ENCODE data around the gene MAGEA4. TPM values are rescaled to one million over a fixed set of nuclear protein-coding genes. Genes with fewer than 3 reads are reported as not detected.

MAGEA4 gene
- polyA plus RNA-seq, 3 donors from 2014 or later = not detected

DNA sequence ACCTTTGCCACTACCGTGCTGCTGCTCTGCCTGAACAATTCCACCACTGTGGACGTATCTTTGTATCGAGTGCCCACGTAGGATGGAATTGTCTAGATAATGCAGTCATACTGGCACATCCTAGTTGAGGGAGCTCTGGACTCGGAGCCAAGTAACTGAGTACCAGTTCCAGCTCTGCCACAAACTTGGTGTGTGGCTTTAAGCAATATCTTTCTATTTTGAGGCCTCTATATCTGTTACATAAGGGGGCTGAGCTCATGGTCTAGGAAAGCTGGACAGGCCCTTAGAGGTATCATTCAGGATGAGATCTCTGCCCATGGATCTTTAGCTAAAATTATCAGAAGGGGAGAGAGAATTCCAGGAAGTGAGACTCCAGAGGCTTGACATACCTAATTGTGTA is 49.3 kb downstream of the MAGEA4 start:
- no peak overlapping the region for H3K27ac Mint-ChIP-seq
- no peak overlapping the region for H3K4me3 Mint-ChIP-seq
- no peaks in the 10 kb centered on the region for H3K36me3 Mint-ChIP-seq
- no peaks in the 10 kb centered on the region for H3K9me3 Mint-ChIP-seq
- peaks cover 0 to 1% (median 0%) of the 10 kb centered on the region in 3 donors for H3K27me3 Mint-ChIP-seq (ENCODE audit: low read depth in 3 of 3)
- no peak for DNase-seq
- no peaks in the 10 kb centered on the region for H3K4me1 Mint-ChIP-seq

- H3K4me1 Mint-ChIP-seq = no peaks in the 10 kb centered on the region
- no peak overlapping the region for H3K4me3 Mint-ChIP-seq
- no peaks in the 10 kb centered on the region for H3K36me3 Mint-ChIP-seq
- no peaks in the 10 kb centered on the region for H3K9me3 Mint-ChIP-seq
- H3K27me3 Mint-ChIP-seq (ENCODE audit: low read depth in 3 of 3) = peaks cover 0 to 2% (median 0%) of the 10 kb centered on the region in 3 donors
- no peak for DNase-seq
- no peak overlapping the region for H3K27ac Mint-ChIP-seq
Observed at GRCh38 chrX:151966236-151966635, 53.5 kb downstream of the MAGEA4 start.

- Mint-ChIP-seq H3K9me3 (no peaks in the 10 kb centered on the region), H3K27me3 (ENCODE audit: low read depth in 3 of 3) (peaks cover 0 to 13% (median 7%) of the 10 kb centered on the region in 3 donors), H3K4me1 (no peaks in the 10 kb centered on the region), H3K27ac (no peak overlapping the region), H3K36me3 (no peaks in the 10 kb centered on the region), H3K4me3 (no peak overlapping the region)
- no peak for DNase-seq
Observed at GRCh38 chrX:151970027-151970426, 57.3 kb downstream of the MAGEA4 start.

DNA sequence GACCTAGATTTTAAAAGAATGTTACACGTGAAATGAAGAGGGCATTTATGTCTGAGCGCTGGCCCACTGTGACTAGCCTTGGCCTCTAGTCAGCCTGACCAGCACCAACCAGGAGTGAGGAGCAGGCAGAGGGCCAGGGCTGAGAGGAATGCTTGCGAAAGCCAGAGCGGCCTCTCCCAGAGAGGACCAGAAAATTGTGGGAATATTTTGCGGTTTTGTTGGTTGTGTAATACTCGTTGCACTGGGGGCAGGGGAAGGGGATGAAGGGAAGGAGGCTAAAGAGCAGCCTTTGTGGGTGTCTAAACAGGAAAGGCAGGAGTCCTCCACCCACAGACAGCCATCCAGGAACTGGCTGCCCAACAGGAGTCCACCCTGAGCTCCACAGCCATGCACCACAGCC is 58.0 kb downstream of the MAGEA4 start:
- Mint-ChIP-seq H3K27ac (no peak overlapping the region), H3K4me1 (no peaks in the 10 kb centered on the region), H3K9me3 (no peaks in the 10 kb centered on the region), H3K4me3 (no peak overlapping the region), H3K27me3 (ENCODE audit: low read depth in 3 of 3) (peaks cover 0 to 13% (median 9%) of the 10 kb centered on the region in 3 donors), H3K36me3 (no peaks in the 10 kb centered on the region)
- DNase-seq = no peak

- Mint-ChIP-seq H3K4me3 (no peak overlapping the region), H3K9me3 (peaks cover 0 to 2% (median 0%) of the 10 kb centered on the region in 6 donors), H3K36me3 (no peaks in the 10 kb centered on the region), H3K4me1 (no peaks in the 10 kb centered on the region), H3K27ac (no peak overlapping the region), H3K27me3 (ENCODE audit: low read depth in 3 of 3) (peaks cover 1 to 13% (median 9%) of the 10 kb centered on the region in 3 donors)
- no peak for DNase-seq
Observed at GRCh38 chrX:151973060-151973661, 60.5 kb downstream of the MAGEA4 start.

- no peak overlapping the region for H3K4me3 Mint-ChIP-seq
- DNase-seq = no peak
- peaks cover 1 to 13% (median 9%) of the 10 kb centered on the region in 3 donors for H3K27me3 Mint-ChIP-seq (ENCODE audit: low read depth in 3 of 3)
- no peak overlapping the region for H3K27ac Mint-ChIP-seq
- peaks cover 0 to 2% (median 0%) of the 10 kb centered on the region in 6 donors for H3K9me3 Mint-ChIP-seq
- H3K4me1 Mint-ChIP-seq = no peaks in the 10 kb centered on the region
- no peaks in the 10 kb centered on the region for H3K36me3 Mint-ChIP-seq
Observed at GRCh38 chrX:151973851-151974335, 61.2 kb downstream of the MAGEA4 start.

Other genes with a start within 250 kb of the MAGEA4 start
- not detected for gene PRRG3, start 217.4 kb upstream of the MAGEA4 start, polyA plus RNA-seq
- not detected for gene FATE1, start 196.9 kb upstream of the MAGEA4 start, polyA plus RNA-seq
- gene CNGA2, start 178.1 kb upstream of the MAGEA4 start, polyA plus RNA-seq = not detected
- not detected for gene GABRE, start 61.8 kb downstream of the MAGEA4 start, polyA plus RNA-seq
- not detected for gene MAGEA10, start 225.7 kb downstream of the MAGEA4 start, polyA plus RNA-seq

All from immature natural killer cell (primary cell).